Measurements from ENCODE around the gene KRTAP10-4.
A peak's percentile ranks its signal among the peaks of the same experiment; 100 is the strongest.
"Not testable (repeated sequence)": the region's sequence is repeated elsewhere in the genome, so short reads cannot be mapped to it uniquely, and the experiment has no call there.

KRTAP10-4 gene

DNA sequence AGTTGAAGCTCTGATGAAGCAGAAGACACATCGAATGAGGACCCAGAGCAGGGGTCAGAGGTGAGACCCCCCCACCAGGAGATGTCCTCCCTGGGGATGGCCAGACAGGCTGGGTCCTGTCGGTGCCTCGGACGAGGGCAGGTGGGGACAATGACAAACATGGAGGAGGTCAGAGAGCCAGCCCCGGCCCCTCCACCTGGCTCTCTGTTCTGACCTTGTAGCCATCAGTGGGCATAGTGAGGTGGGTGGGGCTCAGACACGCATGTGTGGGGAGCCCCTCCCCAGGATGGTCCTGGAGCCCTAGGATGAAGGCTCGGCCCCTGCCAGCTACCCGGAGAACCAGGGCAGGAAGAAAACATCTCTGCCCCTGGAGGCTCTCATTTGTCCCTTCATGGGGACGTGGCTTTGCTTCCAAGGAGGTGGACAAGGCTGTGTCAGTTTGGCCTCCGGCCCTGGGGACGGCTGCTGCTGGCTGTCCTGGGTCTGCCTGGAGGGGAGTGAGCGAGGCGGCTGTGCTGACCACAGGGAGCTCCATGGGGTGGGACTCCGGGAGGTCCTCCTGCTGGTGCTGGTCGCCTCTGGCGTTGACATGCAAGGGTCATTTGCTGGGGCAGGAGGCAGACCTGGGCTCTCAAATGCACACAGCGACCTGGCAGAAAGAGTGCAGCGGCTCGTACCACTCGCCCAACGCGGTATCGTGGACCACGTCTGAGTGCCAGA is 16.2 kb downstream of the KRTAP10-4 start:
- in situ Hi-C loops (cut with MboI; ENCODE audit: low sequenced_read_pairs, unreplicated experiment): no loop called here
- DNase-seq (ENCODE audit: low spot score): no peak
- TF ChIP-seq, protein P1, sequence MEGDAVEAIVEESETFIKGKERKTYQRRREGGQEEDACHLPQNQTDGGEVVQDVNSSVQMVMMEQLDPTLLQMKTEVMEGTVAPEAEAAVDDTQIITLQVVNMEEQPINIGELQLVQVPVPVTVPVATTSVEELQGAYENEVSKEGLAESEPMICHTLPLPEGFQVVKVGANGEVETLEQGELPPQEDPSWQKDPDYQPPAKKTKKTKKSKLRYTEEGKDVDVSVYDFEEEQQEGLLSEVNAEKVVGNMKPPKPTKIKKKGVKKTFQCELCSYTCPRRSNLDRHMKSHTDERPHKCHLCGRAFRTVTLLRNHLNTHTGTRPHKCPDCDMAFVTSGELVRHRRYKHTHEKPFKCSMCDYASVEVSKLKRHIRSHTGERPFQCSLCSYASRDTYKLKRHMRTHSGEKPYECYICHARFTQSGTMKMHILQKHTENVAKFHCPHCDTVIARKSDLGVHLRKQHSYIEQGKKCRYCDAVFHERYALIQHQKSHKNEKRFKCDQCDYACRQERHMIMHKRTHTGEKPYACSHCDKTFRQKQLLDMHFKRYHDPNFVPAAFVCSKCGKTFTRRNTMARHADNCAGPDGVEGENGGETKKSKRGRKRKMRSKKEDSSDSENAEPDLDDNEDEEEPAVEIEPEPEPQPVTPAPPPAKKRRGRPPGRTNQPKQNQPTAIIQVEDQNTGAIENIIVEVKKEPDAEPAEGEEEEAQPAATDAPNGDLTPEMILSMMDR (IDR thresholded peaks at IDR 0.05; ENCODE audit: borderline replicate concordance, control extremely low read depth, extremely low read depth, insufficient read depth, missing control alignments): no peak

DNA sequence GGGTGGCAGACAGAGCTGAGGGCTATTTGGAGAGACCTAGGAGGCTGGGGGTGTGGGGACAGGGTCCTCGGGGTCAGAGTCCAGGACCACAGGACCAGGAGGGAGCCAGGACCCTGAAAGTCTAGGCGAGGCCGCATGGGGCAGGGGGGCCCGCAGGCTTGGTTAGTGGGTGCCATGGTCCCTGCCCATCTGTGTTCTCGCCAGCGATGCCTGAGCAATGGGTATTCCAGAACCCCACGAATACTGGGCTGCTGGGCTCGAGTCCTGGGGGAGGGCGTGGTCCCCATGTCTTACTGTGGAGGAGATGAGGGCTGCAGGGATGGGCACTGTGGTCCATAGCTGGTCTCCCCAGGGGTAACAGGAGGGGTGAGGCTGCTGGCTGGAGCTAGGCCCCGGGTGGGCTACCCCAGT is 16.8 kb downstream of the KRTAP10-4 start:
- in situ Hi-C loops (cut with MboI; ENCODE audit: low sequenced_read_pairs, unreplicated experiment): no loop called here
- TF ChIP-seq, protein P1 (IDR thresholded peaks at IDR 0.05; ENCODE audit: borderline replicate concordance, control extremely low read depth, extremely low read depth, insufficient read depth, missing control alignments): no peak
- DNase-seq (ENCODE audit: low spot score): no peak

DNA sequence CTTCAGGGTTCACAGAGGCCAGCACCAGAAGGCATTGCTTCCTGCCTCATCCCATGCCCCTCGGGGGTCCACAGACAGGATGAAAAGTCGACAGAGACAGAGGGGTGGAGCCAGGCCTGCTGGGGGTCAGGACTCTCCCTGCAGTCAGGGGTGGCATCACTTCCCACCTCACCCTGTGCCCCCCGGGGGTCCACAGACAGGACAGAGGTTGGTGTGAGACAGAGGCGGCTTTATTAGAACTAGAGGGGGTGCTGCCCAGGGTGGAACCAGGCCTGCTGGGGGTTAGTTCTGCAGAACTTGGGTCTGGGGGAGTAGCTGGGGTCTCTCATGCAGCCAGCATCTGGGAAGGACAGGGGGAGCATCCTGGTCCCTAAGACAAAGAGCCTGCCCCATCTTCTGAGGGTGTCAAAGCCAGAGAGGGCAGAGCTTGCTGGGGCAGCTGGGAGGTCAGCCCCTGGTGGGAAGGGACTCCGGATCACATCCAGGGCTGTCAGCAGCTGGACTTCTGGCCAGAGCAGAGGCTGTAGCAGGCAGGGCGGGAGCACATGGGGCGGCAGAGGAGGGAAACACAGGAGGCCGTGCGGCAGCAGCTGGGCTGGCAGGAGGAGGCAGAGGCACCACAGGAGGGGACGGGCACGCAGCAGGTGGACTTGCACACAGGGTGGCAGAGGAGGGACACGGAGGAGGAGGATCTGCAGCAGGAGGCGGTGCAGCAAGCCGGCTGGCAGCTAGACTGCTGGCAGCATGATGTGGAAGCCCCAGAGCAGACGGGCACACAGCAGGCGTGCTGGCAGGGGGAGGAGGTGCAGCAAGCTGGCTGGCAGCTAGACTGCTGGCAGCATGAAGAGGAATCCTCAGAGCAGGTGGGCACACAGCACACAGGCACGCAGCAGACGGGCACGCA is 17.6 kb downstream of the KRTAP10-4 start:
- DNase-seq (ENCODE audit: low spot score); in situ Hi-C loops (cut with MboI; ENCODE audit: low sequenced_read_pairs, unreplicated experiment): not testable (repeated sequence)

DNA sequence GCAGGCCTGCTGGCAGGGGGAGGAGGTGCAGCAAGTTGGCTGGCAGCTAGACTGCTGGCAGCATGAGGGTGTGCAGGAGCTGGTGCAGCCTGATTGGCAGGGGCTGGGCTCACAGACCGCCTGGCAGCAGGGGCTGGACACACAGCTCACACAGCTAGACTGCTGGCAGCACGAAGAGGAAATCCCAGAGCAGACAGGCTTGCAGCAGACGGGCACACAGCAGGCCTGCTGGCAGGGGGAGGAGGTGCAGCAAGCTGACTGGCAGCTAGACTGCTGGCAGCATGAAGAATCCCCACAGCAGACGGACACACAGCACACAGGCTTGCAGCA is 18.2 kb downstream of the KRTAP10-4 start:
- in situ Hi-C loops (cut with MboI; ENCODE audit: low sequenced_read_pairs, unreplicated experiment); DNase-seq (ENCODE audit: low spot score): not testable (repeated sequence)

DNA sequence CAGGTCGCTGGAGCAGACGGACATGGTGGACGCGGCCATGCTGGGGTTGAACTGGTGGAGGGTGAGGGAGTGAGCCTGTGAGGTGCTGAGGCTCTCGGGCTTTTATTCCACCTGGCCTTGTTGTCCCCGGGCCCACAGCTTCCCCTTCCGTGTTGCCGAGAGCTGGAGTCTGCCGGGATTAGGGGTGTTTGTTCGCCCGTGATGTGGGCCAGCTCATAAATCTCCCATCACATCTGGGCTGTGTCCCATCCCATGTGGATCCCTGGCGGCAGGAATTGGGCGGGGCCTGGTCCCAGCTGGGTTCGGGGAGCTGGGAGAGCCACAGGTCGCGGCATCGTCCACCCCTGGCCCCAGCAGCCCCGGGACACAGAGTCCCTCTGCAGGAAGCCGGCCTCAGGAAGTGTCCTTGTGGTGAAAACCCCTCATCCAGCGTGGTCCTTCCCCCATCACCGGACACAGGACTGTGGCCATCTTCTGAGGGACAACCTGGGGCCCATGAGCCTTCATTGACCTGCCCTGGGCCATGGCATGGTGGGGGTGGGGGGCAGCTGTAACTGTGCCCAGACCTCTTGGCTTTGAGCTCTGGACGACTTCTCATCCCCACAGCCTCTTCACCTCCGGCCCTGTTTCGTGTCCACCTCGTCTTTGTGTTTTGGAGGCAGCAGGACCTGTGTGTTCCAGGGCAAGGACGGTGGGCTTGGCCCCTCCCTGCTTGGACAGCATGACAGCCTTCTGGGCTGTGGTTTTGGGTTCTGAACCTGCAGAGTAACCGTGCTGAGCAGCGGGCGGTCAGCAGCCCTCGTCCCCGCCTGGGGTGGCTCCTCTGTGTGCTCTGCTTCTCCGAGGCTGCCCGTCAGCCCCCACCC is 19.1 kb downstream of the KRTAP10-4 start, which contains the start of gene KRTAP10-6:
Gene KRTAP10-6 (minus strand): TSS at position 60 of the 866 bp plus-strand sequence. CDS start 21 bp downstream, at position 39.
- TF ChIP-seq, protein P1 (IDR thresholded peaks at IDR 0.05; ENCODE audit: borderline replicate concordance, control extremely low read depth, extremely low read depth, insufficient read depth, missing control alignments): no peak
- in situ Hi-C loops (cut with MboI; ENCODE audit: low sequenced_read_pairs, unreplicated experiment): no loop called here
- peak; percentile 27 for DNase-seq (ENCODE audit: low spot score)

DNA sequence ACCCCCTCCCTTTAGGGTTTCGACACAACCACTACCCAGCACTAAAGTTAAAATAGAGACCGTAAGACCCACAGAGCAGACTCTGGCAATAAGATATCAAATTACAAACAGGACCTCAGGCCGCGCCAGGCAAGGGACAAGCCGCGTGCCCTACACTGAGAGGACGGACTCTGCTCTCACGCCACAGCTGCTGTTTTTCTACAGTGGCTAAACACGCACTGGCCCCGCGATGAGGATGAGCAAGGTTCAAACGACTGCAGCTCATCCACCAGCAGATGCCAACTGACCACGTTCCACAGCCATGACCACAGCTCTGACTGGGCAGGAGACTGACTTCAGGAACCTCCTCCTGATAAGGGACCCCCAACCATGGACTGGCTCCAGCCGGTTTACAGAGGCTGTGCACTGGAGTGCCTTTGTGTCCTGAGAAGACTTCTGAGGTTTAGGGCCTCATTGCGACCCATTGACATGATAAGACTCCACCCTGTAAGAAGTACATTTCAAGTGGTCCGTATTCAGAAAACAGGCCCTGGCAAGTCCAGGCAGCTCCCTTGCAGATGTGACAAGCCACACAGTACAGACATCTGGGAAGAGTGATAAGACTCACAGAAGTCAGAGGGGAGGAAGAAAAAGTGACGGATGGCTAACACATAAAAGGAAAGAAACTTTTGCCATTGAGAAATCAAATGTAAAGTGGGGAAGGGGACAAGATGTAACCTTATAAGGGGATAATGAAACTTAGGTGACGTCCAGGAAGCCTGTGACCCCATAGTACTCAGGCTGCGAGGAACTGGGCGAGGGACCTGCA is 20.3 kb downstream of the KRTAP10-4 start:
- TF ChIP-seq, protein P1 (IDR thresholded peaks at IDR 0.05; ENCODE audit: borderline replicate concordance, control extremely low read depth, extremely low read depth, insufficient read depth, missing control alignments): no peak
- in situ Hi-C loops (cut with MboI; ENCODE audit: low sequenced_read_pairs, unreplicated experiment): no loop called here

More for the DNA sequence above, 20.3 kb downstream of the KRTAP10-4 start:
- no peak for DNase-seq (ENCODE audit: low spot score)
